Measurements from ENCODE around the gene GRIN1.
"Not testable (repeated sequence)": the region's sequence is repeated elsewhere in the genome, so short reads cannot be mapped to it uniquely, and the experiment has no call there.

Gene GRIN1

GRCh38 chr9:137129456-137130175 is 9.3 kb upstream of the GRIN1 start:
- ChIA-PET POLR2A (interaction anchor here (0.9 to 1.6 kb wide), 7 partner anchors 21 to 114 kb away, joined by 3 to 15 read pairs (median 4); partner anchors contain the start of genes MAN1B1, SSNA1, TPRN and TUBB4B), CTCF (interaction anchor here (0.7 to 2.6 kb wide), 12 partner anchors 10 to 293 kb away, joined by 3 to 19 read pairs (median 4); partner anchors contain the start of genes ANAPC2, EXD3, RNF224 and TPRN)
- DNase-seq (ENCODE audit: extremely low spot score), result peak; percentile 93
- TF ChIP-seq CTCF (IDR thresholded peaks at IDR 0.05; ENCODE audit: control extremely low read depth, extremely low read depth, low read depth, missing control alignments), result no peak

GRCh38 chr9:137130176-137130755 is 8.7 kb upstream of the GRIN1 start:
- ChIA-PET POLR2A (interaction anchor here (0.9 to 1.6 kb wide), 6 partner anchors 21 to 114 kb away, joined by 3 to 15 read pairs (median 5); partner anchors contain the start of genes SSNA1, TPRN and TUBB4B), CTCF (interaction anchor here (0.7 to 2.6 kb wide), 9 partner anchors 11 to 293 kb away, joined by 3 to 19 read pairs (median 4); partner anchors contain the start of genes EXD3, RNF224 and TPRN)
- no peak for TF ChIP-seq CTCF (IDR thresholded peaks at IDR 0.05; ENCODE audit: control extremely low read depth, extremely low read depth, low read depth, missing control alignments)
- no peak for DNase-seq (ENCODE audit: extremely low spot score)

- no peak for TF ChIP-seq CTCF (IDR thresholded peaks at IDR 0.05; ENCODE audit: control extremely low read depth, extremely low read depth, low read depth, missing control alignments)
- no peak for DNase-seq (ENCODE audit: extremely low spot score)
- POLR2A ChIA-PET, result no interaction called here
- CTCF ChIA-PET, result no interaction called here
Observed at GRCh38 chr9:137134191-137134590, 4.8 kb upstream of the GRIN1 start.

GRCh38 chr9:137135154-137135553 is 3.8 kb upstream of the GRIN1 start:
- POLR2A ChIA-PET; DNase-seq (ENCODE audit: extremely low spot score); CTCF ChIA-PET: not testable (repeated sequence)

GRCh38 chr9:137136261-137136880 is 2.6 kb upstream of the GRIN1 start:
- TF ChIP-seq CTCF (IDR thresholded peaks at IDR 0.05; ENCODE audit: control extremely low read depth, extremely low read depth, low read depth, missing control alignments), result no peak
- ChIA-PET CTCF (interaction anchor here (0.7 to 2.0 kb wide), 3 partner anchors 40 to 100 kb away, joined by 3 to 6 read pairs (median 3); partner anchors contain the start of gene TPRN), POLR2A (interaction anchor here (0.6 kb wide), 1 partner anchor 57 kb away, joined by 9 read pairs; no protein-coding TSS in a partner anchor)
- DNase-seq (ENCODE audit: extremely low spot score), result no peak

GRCh38 chr9:137136881-137137607 is 1.9 kb upstream of the GRIN1 start:
- ChIA-PET POLR2A (interaction anchor here (0.6 kb wide), 1 partner anchor 57 kb away, joined by 9 read pairs; no protein-coding TSS in a partner anchor), CTCF (interaction anchor here (0.7 to 2.0 kb wide), 3 partner anchors 41 to 100 kb away, joined by 3 to 6 read pairs (median 3); partner anchors contain the start of gene TPRN)
- TF ChIP-seq CTCF (IDR thresholded peaks at IDR 0.05; ENCODE audit: control extremely low read depth, extremely low read depth, low read depth, missing control alignments), result no peak
- no peak for DNase-seq (ENCODE audit: extremely low spot score)
